Karpas-422 (cell line): Measurements from ENCODE around the gene SERINC5. TPM values are rescaled to one million over a fixed set of nuclear protein-coding genes. Genes with fewer than 3 reads are reported as not detected.
"Not testable (repeated sequence)": the region's sequence is repeated elsewhere in the genome, so short reads cannot be mapped to it uniquely, and the experiment has no call there.

Source experiments
- DNase-seq: peaks from one replicate; pipeline ENCODE4 v3.0.0-alpha.2; 2015
- H2AFZ ChIP-seq: fragments of 200-600 bp; sonication (generic); 2 replicates; pipeline ENCODE4 v1.6.1; 2014; ENCODE audit warnings: antibody characterized with exemption, low read length, mixed read lengths
- H3K27ac ChIP-seq: fragments of 200-600 bp; sonication (generic); 2 replicates; pipeline ENCODE4 v1.5.1; 2014; ENCODE audit warnings: mild to moderate bottlenecking, low read length, moderate library complexity
- H3K27me3 ChIP-seq: fragments of 200-600 bp; sonication (generic); 2 replicates; pipeline ENCODE4 v1.6.1; 2014; ENCODE audit warnings: low read length, mixed read lengths
- H3K36me3 ChIP-seq: fragments of 200-600 bp; sonication (generic); 2 replicates; pipeline ENCODE4 v1.6.1; 2014; ENCODE audit warnings: low read length, mixed read lengths; ENCODE audit not compliant: insufficient read depth
- H3K4me1 ChIP-seq: fragments of 200-600 bp; sonication (generic); 2 replicates; pipeline ENCODE4 v1.6.1; 2014; ENCODE audit warnings: mild to moderate bottlenecking, low read length, mixed read lengths
- H3K4me2 ChIP-seq: fragments of 200-600 bp; sonication (generic); 2 replicates; pipeline ENCODE4 v1.6.1; 2014; ENCODE audit warnings: low read length, low read depth, mild to moderate bottlenecking; ENCODE audit not compliant: poor library complexity, severe bottlenecking
- H3K4me3 ChIP-seq: fragments of 200-600 bp; sonication (generic); 2 replicates; pipeline ENCODE4 v1.5.1; 2014; ENCODE audit warnings: mild to moderate bottlenecking, antibody characterized with exemption, low read length, mixed read lengths
- H3K79me2 ChIP-seq: fragments of 200-600 bp; sonication (generic); 2 replicates; pipeline ENCODE4 v1.6.1; 2014; ENCODE audit warnings: mild to moderate bottlenecking, low read length, mixed read lengths
- H3K9ac ChIP-seq: fragments of 200-600 bp; sonication (generic); 2 replicates; pipeline ENCODE4 v1.6.0; 2014; ENCODE audit warnings: low read length
- H3K9me2 ChIP-seq: fragments of 200-600 bp; sonication (generic), shearing (Covaris generic); replicated peaks from 2 replicates; pipeline ENCODE4 v1.6.0; 2014; ENCODE audit warnings: mild to moderate bottlenecking, low read length, moderate library complexity; ENCODE audit not compliant: insufficient read depth
- H3K9me3 ChIP-seq: fragments of 300-700, 200-600 bp; sonication (generic); 2 replicates; pipeline ENCODE4 v1.6.1; 2014; ENCODE audit warnings: low read length, mixed read lengths
- H4K20me1 ChIP-seq: fragments of 200-600 bp; sonication (generic); 2 replicates; pipeline ENCODE4 v1.6.1; 2014; ENCODE audit warnings: mild to moderate bottlenecking, antibody characterized with exemption, low read length, low read depth; ENCODE audit not compliant: insufficient read depth
- total RNA-seq: library from RNA; depleted of rRNA; stranded (reverse); fragments of >200 nt; shearing (Covaris generic); gene quantifications from 2 replicates; pipeline ENCODE4 v1.2.3, GENCODE V29; 2014; ENCODE audit warnings: low replicate concordance

SERINC5 gene
- total RNA-seq, 1 experiment from 2014 or later = 4.4 TPM

DNA sequence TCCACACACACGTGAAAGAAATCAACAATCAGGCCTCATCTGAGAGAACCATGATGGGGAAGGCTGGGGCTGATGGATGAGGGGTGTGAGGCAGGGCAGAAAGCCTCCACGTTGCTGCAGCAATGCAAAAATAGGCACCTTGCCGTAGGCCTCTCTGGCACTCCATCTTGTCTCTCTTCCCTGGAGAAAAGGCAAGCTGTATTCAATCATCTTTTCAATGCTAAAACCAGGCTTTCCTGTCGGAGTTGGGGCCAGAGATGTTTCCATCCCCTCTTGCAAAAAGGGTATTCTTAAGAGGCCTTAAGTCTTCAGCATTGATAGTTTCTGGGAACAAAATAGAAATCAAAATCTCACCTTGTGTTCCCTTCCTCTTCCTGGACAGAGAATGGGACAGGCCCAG is 139.8 kb downstream of the SERINC5 start:
- no peaks in the 10 kb centered on the region for H3K27me3 ChIP-seq
- no peak overlapping the region for H2AFZ ChIP-seq
- H3K4me3 ChIP-seq = no peak overlapping the region
- no peak overlapping the region for H3K27ac ChIP-seq
- H3K4me1 ChIP-seq = no peaks in the 10 kb centered on the region
- H3K9me2 ChIP-seq = no peaks in the 10 kb centered on the region
- H3K9me3 ChIP-seq = no peaks in the 10 kb centered on the region
- no peak overlapping the region for H3K9ac ChIP-seq
- H3K36me3 ChIP-seq = no peaks in the 10 kb centered on the region
- no peaks in the 10 kb centered on the region for H4K20me1 ChIP-seq
- no peak for DNase-seq
- no peak overlapping the region for H3K4me2 ChIP-seq
- no peaks in the 10 kb centered on the region for H3K79me2 ChIP-seq

DNA sequence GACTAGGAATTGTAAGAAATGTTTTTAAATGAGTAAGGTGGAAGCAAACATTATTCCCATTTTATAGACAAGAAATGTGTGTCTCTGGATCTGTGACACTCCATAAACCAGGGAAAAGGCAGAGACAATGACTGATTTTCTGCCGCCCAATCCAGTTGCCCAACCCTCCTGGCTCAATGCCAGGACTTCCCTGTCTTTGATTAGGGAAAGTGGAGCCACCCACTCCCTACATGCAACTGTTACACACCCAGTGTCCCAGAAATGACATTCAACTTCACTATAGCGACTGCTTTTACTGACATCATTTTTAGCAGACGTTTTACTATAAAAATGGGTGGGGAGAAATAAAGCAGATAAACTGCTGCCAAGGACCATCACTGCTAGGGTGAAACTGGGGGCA is 141.0 kb downstream of the SERINC5 start:
- Histone ChIP-seq H3K4me3 (no peak overlapping the region), H3K27ac (no peak overlapping the region), H3K4me2 (no peak overlapping the region), H4K20me1 (no peaks in the 10 kb centered on the region), H3K79me2 (no peaks in the 10 kb centered on the region), H3K27me3 (no peaks in the 10 kb centered on the region), H3K9ac (no peak overlapping the region), H3K9me3 (no peaks in the 10 kb centered on the region), H3K36me3 (no peaks in the 10 kb centered on the region), H2AFZ (no peak overlapping the region), H3K9me2 (no peaks in the 10 kb centered on the region), H3K4me1 (peaks cover 5% of the 10 kb centered on the region)
- no peak for DNase-seq

DNA sequence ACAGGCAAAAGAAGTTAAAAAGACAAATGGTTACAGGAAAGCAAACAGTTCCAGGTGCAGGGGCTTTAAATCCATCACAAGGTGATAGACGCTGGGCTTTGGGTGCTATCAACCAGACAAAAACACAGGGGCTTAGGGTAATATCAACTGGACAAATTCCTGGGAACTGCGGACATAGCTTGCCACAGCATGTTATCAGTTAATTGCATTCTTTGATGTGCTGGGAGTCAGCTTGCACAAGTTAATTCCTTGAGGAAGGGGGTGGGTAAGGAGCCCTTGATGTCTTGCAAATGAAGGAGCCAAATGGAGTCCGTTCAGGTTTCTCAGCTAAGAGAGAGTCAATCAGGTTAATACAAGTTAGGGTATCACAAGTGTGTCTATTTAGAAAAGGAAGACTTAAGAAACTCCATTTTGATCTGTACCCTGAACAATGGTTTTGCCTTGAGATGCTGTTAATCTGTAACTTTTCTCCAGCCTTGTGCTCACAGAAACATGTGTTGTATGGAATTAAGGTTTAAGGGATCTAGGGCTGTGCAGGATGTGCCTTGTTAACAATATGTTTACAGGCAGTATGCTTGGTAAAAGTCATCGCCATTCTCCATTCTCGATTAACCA is 144.4 kb downstream of the SERINC5 start:
- H3K4me2 ChIP-seq, H3K9me3 ChIP-seq, H3K4me1 ChIP-seq, H4K20me1 ChIP-seq, H2AFZ ChIP-seq, H3K79me2 ChIP-seq, H3K27ac ChIP-seq, H3K9ac ChIP-seq, DNase-seq, H3K36me3 ChIP-seq, H3K4me3 ChIP-seq, H3K9me2 ChIP-seq, H3K27me3 ChIP-seq: not testable (repeated sequence)

DNA sequence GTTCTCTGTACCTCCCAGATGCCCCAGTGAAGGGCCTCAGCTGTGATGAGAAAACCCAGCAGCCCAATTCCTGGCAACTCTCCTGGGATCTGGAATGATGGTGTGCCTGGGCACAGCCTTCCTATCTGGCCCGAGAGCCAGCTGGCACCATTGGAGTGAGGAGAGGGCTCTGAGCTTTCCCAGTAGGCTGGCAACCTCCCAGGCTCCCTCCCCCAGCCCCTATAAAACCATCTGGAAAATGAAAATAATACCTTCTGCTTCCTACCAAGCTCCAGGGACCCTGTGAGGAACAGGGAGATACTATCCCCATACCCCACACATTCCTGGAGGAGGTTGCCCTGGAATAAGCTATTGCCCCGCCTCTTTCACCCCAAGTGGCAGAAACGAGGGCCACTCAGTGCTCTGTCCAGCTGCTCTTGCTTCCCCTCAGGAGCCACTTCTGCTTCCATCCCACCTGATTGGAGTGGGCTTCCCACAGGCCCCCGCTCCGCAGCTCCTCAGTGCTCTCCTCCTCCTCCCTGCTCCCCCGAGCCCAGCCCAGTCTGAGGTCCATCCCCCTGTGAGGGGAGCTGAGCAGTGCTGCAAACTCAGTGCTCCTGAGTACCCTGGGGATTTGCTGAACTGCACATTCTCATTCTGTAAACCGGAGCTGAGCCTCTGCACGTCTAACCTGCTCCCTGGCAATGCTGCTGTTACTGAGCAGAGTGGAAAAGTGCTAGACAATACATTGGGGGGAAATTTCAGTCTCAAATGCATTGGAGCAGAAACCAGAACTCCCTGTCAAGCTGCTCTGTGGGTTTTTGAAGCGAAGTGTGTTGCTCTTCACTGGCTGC is 146.0 kb downstream of the SERINC5 start:
- Histone ChIP-seq H3K4me1 (peaks cover 6% of the 10 kb centered on the region), H3K79me2 (no peaks in the 10 kb centered on the region), H3K27me3 (no peaks in the 10 kb centered on the region), H3K27ac (no peak overlapping the region), H4K20me1 (no peaks in the 10 kb centered on the region), H3K4me3 (no peak overlapping the region), H3K9ac (no peak overlapping the region), H3K9me2 (no peaks in the 10 kb centered on the region), H3K4me2 (peak overlapping the region; percentile 18), H3K9me3 (no peaks in the 10 kb centered on the region), H2AFZ (no peak overlapping the region), H3K36me3 (no peaks in the 10 kb centered on the region)
- DNase-seq = no peak

DNA sequence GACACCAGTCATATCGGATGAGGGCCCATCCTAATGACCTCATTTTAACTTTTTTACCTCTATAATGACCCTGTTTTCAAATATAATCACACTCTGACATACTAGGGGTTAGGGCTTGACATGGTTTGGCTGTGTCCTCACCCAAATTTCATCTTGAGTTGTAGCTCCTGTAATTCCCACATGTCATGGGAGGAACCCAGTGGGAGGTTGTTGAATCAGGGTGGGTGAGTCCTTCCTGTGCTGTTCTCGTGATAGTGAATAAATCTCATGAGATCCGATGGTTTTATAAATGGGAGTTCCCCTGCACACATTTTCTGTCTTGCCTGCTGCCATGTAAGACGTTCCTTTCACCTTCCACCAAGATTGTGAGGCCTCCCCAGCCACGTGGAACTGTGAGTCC is 148.9 kb downstream of the SERINC5 start:
- Histone ChIP-seq H4K20me1 (no peaks in the 10 kb centered on the region), H3K27ac (no peak overlapping the region), H3K79me2 (no peaks in the 10 kb centered on the region), H3K9me3 (no peaks in the 10 kb centered on the region), H2AFZ (no peak overlapping the region), H3K4me1 (peaks cover 6% of the 10 kb centered on the region), H3K9me2 (no peaks in the 10 kb centered on the region), H3K27me3 (no peaks in the 10 kb centered on the region), H3K9ac (no peak overlapping the region), H3K4me2 (no peak overlapping the region), H3K4me3 (no peak overlapping the region), H3K36me3 (no peaks in the 10 kb centered on the region)
- DNase-seq = no peak

DNA sequence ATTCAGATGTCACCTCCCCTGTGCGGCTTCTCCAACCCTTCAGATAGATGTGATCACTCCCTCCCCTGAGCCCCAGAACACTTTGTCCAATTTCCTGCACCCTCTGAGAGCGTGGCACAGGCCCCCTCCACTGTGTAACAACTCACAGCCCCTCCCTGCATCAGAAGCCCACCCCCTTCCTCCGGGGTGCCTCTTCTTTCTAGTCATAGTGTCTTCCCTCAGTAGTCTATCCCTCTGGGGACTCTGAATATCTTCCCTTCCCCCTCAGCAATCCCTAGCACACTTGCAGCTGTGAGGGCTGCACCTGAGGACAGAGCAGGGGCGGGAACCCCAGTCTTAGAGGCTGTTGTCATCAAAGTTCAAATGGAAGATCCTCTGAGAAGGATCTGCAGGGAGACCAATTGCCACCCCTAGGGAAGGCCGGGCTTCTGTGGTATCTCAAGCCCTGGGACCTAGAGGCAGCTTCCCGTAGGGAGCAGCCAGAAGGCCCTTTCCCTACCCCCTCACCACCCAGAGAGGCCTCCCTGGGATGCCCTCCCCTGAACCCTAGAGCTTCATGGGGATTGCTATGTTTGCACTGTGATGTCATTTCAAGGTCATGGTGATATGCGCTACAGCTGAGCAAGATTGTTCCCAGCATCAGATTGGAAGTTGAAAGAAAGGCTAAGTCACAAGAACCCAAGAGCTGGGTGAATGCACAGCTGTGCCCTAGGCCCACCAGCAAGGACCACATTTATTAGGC is 150.0 kb downstream of the SERINC5 start:
- Histone ChIP-seq H3K4me2 (no peak overlapping the region), H3K9me3 (no peaks in the 10 kb centered on the region), H3K79me2 (no peaks in the 10 kb centered on the region), H2AFZ (no peak overlapping the region), H3K9me2 (no peaks in the 10 kb centered on the region), H3K27ac (no peak overlapping the region), H3K4me3 (no peak overlapping the region), H3K9ac (no peak overlapping the region), H3K36me3 (no peaks in the 10 kb centered on the region), H3K27me3 (no peaks in the 10 kb centered on the region), H3K4me1 (peaks cover 6% of the 10 kb centered on the region), H4K20me1 (no peaks in the 10 kb centered on the region)
- DNase-seq = no peak

DNA sequence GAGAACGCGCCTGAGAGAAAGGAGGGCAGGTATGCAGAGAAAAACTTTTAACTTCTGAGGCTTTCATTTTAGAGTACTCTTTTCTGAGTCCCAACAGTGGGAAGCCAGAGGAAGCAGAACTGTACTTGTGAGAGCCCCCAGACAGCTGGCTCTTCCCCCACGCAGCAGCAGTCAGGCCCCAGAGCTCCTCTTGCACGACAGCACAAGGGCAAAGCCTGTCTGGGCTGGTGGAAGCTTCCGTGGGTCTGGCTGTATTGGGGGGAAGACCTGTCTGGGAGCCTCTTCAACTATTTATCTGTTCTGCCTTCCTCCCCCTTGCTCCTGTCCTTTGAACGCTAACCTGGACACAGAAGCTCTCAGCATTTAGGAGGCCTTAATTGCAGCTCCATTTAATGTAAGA is 152.5 kb downstream of the SERINC5 start:
- Histone ChIP-seq H3K27ac (no peak overlapping the region), H3K36me3 (no peaks in the 10 kb centered on the region), H2AFZ (no peak overlapping the region), H3K79me2 (no peaks in the 10 kb centered on the region), H3K9me3 (no peaks in the 10 kb centered on the region), H3K4me1 (no peaks in the 10 kb centered on the region), H3K27me3 (no peaks in the 10 kb centered on the region), H3K4me3 (no peak overlapping the region), H3K9me2 (no peaks in the 10 kb centered on the region), H3K4me2 (no peak overlapping the region), H3K9ac (no peak overlapping the region), H4K20me1 (no peaks in the 10 kb centered on the region)
- no peak for DNase-seq

DNA sequence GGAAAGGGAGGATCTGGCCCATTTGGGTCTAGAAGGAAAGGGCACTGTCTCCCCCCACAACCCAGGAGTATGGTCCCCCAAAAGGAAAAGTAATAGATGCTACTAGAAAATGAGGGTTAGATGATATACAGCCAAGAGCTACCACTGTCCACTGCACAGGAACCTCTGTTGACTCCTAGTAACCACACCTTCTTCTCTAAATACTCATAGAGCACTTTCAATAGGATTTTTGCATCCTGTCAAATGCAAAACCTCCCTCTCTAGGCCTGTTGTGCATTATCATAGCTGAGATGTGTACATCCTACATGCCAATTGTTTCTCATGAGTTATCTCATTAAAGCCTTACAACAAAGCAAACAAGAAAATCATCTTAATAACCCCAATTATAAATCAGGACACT is 153.9 kb downstream of the SERINC5 start:
- no peaks in the 10 kb centered on the region for H3K4me1 ChIP-seq
- H3K9me3 ChIP-seq = no peaks in the 10 kb centered on the region
- no peak overlapping the region for H3K9ac ChIP-seq
- H3K36me3 ChIP-seq = no peaks in the 10 kb centered on the region
- no peak overlapping the region for H3K27ac ChIP-seq
- H4K20me1 ChIP-seq = no peaks in the 10 kb centered on the region
- no peak overlapping the region for H3K4me3 ChIP-seq
- DNase-seq = no peak
- H3K79me2 ChIP-seq = no peaks in the 10 kb centered on the region
- H3K4me2 ChIP-seq = no peak overlapping the region
- H3K9me2 ChIP-seq = no peaks in the 10 kb centered on the region
- no peak overlapping the region for H2AFZ ChIP-seq
- H3K27me3 ChIP-seq = no peaks in the 10 kb centered on the region
